HG03103 (cell line): ENCODE measurements around the gene PCDHGA1.
A peak's percentile ranks its signal among the peaks of the same experiment; 100 is the strongest.

Experiments used
- ATAC-seq: cut with Tn5 transposase; IDR thresholded peaks from one replicate; pipeline ENCODE4 v1.9.1; 2021; ENCODE audit warnings: low read depth; ENCODE audit not compliant: unreplicated experiment

The PCDHGA1 gene

DNA sequence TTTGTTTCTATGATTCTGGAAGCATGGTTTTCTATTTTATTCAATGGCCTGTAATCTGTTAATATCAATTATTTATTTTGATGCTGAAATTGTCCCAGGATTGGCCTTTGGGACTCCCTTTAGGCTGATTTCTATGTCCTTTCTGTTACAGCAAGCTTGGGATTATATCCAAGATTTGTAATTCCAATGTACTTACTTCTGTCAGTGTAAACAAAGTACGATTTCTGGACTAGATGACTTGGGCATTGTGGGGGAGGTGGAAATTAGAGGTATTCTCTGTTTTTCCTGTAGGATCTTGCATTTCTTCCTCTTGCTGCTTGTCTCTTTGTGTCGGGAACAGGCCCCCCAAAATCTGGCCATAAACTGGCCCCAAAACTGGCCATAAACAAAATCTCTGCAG, 103.7 kb downstream of the PCDHGA1 start:
- ATAC-seq, result no peak

- ATAC-seq, result no peak
Observed at GRCh38 chr5:141437221-141437620, 106.9 kb downstream of the PCDHGA1 start.

GRCh38 chr5:141439411-141440141, 109.3 kb downstream of the PCDHGA1 start:
- ATAC-seq, result no peak

- no peak for ATAC-seq
Observed at GRCh38 chr5:141440341-141440740, 110.0 kb downstream of the PCDHGA1 start.

DNA sequence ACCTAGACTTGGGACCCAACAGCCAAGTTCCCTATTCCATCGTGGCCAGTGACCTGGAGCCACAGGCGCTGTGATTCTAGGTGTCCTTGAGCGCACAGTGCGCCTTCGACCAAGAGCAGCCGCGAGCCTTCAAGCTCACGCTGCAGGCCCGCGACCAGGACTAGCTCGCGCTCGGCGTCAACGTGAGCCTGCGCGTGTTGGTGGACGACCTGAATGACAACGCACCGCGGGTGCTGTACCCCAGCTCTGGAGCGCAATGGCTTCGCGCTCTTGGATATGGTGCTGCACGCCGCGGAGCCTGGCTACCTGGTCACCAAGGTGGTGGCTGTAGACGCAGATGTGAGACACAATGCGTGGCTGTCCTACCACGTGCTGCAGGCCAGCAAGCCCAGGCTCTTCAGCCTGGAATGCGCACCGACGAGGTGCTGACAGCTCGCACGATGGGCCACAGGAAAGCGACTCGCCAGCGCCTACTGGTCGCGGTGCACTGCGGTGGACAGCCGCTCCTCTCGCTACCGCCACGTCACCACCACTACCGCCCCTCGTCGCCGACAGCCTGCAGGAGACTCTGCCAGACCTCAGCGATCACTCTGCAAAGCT, 111.4 kb downstream of the PCDHGA1 start:
- ATAC-seq, result no peak

DNA sequence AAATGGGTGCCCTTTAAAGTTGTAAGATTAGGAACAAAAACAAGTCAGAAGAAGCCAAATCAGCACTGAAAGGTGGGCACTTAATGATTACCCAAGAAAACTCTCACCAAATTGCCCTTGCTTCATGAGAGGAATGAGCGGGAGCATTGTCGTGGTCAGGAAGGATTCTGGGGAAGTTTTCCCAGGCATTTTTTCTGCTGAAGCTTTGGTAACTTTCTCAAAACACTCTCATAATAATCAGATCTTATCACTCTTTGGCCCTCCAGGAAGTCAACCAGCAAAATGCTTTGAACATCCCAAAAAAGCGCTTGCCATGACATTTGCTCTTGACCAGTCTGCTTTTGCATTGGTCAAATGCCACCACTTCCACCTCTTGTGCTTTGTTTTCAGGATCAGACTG, 135.0 kb downstream of the PCDHGA1 start:
- ATAC-seq, result no peak

- ATAC-seq, result peak; percentile 97
Observed at GRCh38 chr5:141475625-141476131, 145.4 kb downstream of the PCDHGA1 start, which contains the start of gene PCDHGC3. TSS of gene PCDHGC3 (plus strand) at chr5:141475966. CDS start at chr5:141476117, 151 bp downstream.

DNA sequence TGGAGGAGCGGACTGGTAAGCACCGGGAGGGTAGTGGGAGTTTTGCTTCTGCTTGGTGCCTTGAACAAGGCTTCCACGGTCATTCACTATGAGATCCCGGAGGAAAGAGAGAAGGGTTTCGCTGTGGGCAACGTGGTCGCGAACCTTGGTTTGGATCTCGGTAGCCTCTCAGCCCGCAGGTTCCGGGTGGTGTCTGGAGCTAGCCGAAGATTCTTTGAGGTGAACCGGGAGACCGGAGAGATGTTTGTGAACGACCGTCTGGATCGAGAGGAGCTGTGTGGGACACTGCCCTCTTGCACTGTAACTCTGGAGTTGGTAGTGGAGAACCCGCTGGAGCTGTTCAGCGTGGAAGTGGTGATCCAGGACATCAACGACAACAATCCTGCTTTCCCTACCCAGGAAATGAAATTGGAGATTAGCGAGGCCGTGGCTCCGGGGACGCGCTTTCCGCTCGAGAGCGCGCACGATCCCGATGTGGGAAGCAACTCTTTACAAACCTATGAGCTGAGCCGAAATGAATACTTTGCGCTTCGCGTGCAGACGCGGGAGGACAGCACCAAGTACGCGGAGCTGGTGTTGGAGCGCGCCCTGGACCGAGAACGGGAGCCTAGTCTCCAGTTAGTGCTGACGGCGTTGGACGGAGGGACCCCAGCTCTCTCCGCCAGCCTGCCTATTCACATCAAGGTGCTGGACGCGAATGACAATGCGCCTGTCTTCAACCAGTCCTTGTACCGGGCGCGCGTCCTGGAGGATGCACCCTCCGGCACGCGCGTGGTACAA, 146.0 kb downstream of the PCDHGA1 start:
- ATAC-seq, result peak; percentile 2

DNA sequence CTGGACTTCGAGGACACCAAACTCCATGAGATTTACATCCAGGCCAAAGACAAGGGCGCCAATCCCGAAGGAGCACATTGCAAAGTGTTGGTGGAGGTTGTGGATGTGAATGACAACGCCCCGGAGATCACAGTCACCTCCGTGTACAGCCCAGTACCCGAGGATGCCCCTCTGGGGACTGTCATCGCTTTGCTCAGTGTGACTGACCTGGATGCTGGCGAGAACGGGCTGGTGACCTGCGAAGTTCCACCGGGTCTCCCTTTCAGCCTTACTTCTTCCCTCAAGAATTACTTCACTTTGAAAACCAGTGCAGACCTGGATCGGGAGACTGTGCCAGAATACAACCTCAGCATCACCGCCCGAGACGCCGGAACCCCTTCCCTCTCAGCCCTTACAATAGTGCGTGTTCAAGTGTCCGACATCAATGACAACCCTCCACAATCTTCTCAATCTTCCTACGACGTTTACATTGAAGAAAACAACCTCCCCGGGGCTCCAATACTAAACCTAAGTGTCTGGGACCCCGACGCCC, 146.8 kb downstream of the PCDHGA1 start:
- ATAC-seq, result no peak

GRCh38 chr5:141477815-141478214, 147.5 kb downstream of the PCDHGA1 start:
- ATAC-seq, result no peak

DNA sequence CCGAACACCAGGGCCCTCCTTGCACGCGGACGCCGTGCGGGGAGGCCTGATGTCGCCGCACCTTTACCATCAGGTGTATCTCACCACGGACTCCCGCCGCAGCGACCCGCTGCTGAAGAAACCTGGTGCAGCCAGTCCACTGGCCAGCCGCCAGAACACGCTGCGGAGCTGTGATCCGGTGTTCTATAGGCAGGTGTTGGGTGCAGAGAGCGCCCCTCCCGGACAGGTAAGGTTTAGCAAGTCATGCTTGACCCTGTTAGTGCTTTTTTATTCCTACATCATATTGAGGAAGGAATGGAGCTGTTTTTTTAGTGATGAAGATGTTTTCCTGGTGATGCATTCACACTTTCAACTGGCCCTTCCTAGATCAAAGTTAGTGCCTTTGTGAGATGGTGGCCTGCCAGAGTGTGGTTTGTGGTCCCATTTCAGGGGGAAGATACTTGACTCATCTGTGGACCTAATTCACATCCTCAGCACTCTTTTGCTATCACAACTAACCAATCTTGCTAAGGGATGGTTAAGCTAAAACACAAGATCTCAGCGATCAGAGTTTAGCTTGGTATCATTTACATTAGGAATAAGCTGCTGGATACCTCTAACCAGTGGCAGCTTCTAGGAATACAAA, 148.1 kb downstream of the PCDHGA1 start:
- no peak for ATAC-seq

DNA sequence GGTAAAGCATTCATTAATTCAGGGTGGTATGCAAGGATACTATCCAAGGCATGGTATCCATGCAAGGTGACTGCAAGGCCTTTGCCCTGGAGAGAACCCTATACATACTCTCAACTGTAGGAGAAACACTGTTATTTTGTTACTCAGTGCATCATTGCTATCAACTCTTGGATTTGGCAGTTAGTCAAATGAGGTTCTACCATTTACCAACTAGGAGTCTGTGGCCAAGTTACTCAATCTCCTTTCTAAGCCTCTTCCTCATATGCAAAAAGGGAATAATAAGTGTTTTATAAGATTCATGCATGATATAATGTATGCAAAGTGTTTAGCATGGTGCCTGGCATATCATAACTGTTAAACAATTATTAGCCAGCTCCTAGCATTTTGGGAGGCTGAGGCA, 149.5 kb downstream of the PCDHGA1 start:
- ATAC-seq, result no peak

DNA sequence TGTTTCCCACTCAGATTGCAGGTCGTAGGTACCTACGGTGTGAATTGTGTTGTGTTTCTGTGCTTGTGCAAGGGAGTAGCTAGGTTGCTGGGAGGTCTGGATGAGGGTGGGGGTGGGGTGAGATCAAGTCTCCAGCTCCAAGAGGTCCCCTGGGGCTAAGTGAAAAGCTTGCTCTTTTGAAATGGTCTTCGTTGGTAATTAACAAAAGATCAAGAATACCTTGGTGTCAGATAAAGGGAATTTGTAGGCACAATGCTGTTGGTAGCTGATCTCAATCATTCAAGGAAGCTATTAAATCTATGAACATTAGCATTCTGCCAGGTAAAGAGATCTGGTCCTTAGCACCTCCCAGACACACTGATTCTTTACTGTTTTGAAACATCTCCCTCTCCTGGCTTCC, 153.6 kb downstream of the PCDHGA1 start:
- ATAC-seq, result no peak

- ATAC-seq, result no peak
Observed at GRCh38 chr5:141484310-141484640, 154.0 kb downstream of the PCDHGA1 start.

DNA sequence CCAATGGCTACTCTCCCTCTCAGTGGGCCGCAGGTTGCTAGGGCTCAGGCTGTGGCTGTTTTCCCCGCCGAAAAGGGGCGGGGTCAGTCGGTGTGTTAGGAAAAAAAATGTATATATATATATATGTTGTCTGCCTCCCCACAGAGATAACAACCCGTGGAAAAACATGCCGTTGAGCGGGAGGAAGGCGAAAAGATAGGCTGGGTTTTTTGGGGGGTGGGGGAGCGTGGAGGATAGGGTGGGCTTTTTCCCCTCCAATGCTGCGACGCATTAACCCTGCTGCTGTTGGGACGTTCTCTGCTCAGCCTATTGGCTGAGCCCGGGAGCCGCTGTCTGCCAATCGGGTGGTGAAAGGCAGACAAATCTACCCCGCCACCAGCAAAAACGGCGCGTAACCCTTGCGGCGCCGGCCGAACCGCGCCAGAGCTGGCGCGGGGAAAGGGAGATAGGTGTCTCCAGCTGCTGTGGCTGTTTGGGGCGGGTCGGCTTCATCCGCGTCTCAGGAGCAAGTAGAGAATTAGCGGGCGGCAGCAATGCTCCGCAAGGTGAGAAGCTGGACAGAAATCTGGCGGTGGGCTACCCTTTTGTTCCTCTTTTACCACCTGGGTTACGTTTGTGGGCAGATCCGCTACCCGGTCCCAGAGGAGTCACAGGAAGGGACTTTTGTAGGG, 154.5 kb downstream of the PCDHGA1 start, which contains the start of gene PCDHGC4:
Gene PCDHGC4, plus strand, starts transcription at position 390 of the 671 bp plus-strand sequence. Its CDS starts 144 bp downstream, at position 534.
- ATAC-seq, result no peak

GRCh38 chr5:141485321-141486055, 155.2 kb downstream of the PCDHGA1 start:
- ATAC-seq, result no peak

GRCh38 chr5:141486091-141486490, 155.8 kb downstream of the PCDHGA1 start:
- no peak for ATAC-seq

GRCh38 chr5:141487131-141487530, 156.8 kb downstream of the PCDHGA1 start:
- ATAC-seq, result no peak
